PC-9 (cell line): ENCODE data around the gene LPAR4. TPM values are rescaled to one million over a fixed set of nuclear protein-coding genes. Genes with fewer than 3 reads are reported as not detected.

Experiments
- Bru-seq: library from RNA; stranded (reverse); fragments of 400-500 nt; gene quantifications from one replicate; lab custom pipeline; 2021; lab: Mats Ljungman, UMichigan
- BruChase-seq, 2 experiments: library from RNA; stranded (reverse); fragments of 400-500 nt; gene quantifications; one replicate each; lab custom pipeline; 2021; lab: Mats Ljungman, UMichigan
- BruUV-seq: library from RNA; stranded (reverse); fragments of 400-500 nt; replicated peaks from 2 replicates; lab custom pipeline; 2021; lab: Mats Ljungman, UMichigan
- CTCF ChIA-PET: fragments of 300-600 bp; sonication (Branson Sonifier 250); formaldehyde crosslinking; loops from one replicate; lab custom pipeline; 2022; ENCODE audit warnings: antibody characterized with exemption; lab: Charles Lee
- POLR2A ChIA-PET: fragments of 300-600 bp; sonication (Branson Sonifier 250); formaldehyde crosslinking; loops from one replicate; lab custom pipeline; 2022; ENCODE audit warnings: antibody characterized with exemption; ENCODE audit not compliant: unreplicated experiment; lab: Charles Lee
- DNase-seq, 2 experiments: peaks; one replicate each; pipeline versions ENCODE4 v3.0.0 to v3.0.0-alpha.2; 2015 to 2022; ENCODE audit warnings: mixed read lengths in 1 of 2
- H2AFZ ChIP-seq: fragments of 200-600 bp; sonication (generic); 2 replicates; pipeline ENCODE4 v1.8.1; 2017; ENCODE audit warnings: antibody characterized with exemption
- H3F3A ChIP-seq: fragments of 200-600 bp; sonication (generic); 2 replicates; pipeline ENCODE4 v1.8.1; 2017; ENCODE audit warnings: antibody characterized with exemption, mild to moderate bottlenecking, low read depth; ENCODE audit not compliant: insufficient read depth
- H3K27ac ChIP-seq: fragments of 200-600 bp; sonication (generic); 2 replicates; pipeline ENCODE4 v1.6.1; 2016; ENCODE audit warnings: mixed run types
- H3K27me3 ChIP-seq: fragments of 200-600 bp; sonication (generic); 2 replicates; pipeline ENCODE4 v1.6.1; 2016; ENCODE audit warnings: low read depth, mixed run types; ENCODE audit not compliant: insufficient read depth
- H3K36me3 ChIP-seq: fragments of 200-600 bp; sonication (generic); 2 replicates; pipeline ENCODE4 v1.6.1; 2016; ENCODE audit warnings: low read depth, mixed run types
- H3K4me1 ChIP-seq: fragments of 200-600 bp; sonication (generic); replicated peaks from 2 replicates; pipeline ENCODE4 v1.6.1; 2016; ENCODE audit warnings: mixed run types; ENCODE audit not compliant: insufficient read depth
- H3K4me2 ChIP-seq: fragments of 200-600 bp; sonication (generic); 2 replicates; pipeline ENCODE4 v1.6.1; 2017; ENCODE audit warnings: mixed run types
- H3K4me3 ChIP-seq: fragments of 200-600 bp; sonication (generic); 2 replicates; pipeline ENCODE4 v1.6.1; 2016; ENCODE audit warnings: mixed run types
- H3K79me2 ChIP-seq: fragments of 200-600 bp; sonication (generic); 2 replicates; pipeline ENCODE4 v1.6.1; 2017; ENCODE audit warnings: low read depth, mixed run types
- H3K9me2 ChIP-seq: fragments of 200-600 bp; sonication (generic); 2 replicates; pipeline ENCODE4 v1.8.1; 2017; ENCODE audit warnings: mild to moderate bottlenecking; ENCODE audit not compliant: insufficient read depth
- H3K9me3 ChIP-seq: fragments of 200-600 bp; sonication (generic); 2 replicates; pipeline ENCODE4 v1.8.1; 2016; ENCODE audit warnings: low read depth; ENCODE audit not compliant: insufficient read depth
- H4K20me1 ChIP-seq: fragments of 200-600 bp; sonication (generic); 2 replicates; pipeline ENCODE4 v1.8.1; 2017; ENCODE audit not compliant: insufficient read depth
- CTCF ChIP-seq: fragments of 200-600 bp; sonication (generic); conservative IDR thresholded peaks from 2 replicates; pipeline ENCODE4 v1.6.1; 2017; ENCODE audit warnings: mixed run types, antibody characterized with exemption, mild to moderate bottlenecking, moderate library complexity
- EZH2 ChIP-seq: fragments of 200-600 bp; sonication (generic); IDR thresholded peaks from 2 replicates; pipeline ENCODE4 v1.8.0; 2017; ENCODE audit warnings: antibody characterized with exemption, low read depth
- intact Hi-C: fragments of 100-400 bp; cut with micrococcal nuclease; formaldehyde crosslinking; loops from one replicate; pipeline ENCODE4 v1.10.0; 2022; ENCODE audit not compliant: unreplicated experiment
- long read RNA-seq: library from polyadenylated mRNA; stranded (forward); transcript quantifications from one replicate; pipeline ENCODE4 v2.0.0, GENCODE V29; 2022
- total RNA-seq: library from RNA; stranded (reverse); gene quantifications from 2 replicates; pipeline ENCODE4 v1.2.3, GENCODE V29; 2021

The LPAR4 gene
- total RNA-seq (not detected in 2 replicates), Bru-seq, nascent RNA (not detected), BruChase-seq, experiment 1, labeled RNA remaining after a 2-hour chase (not detected), BruChase-seq, experiment 2, labeled RNA remaining after a 6-hour chase (percentile 8 among the genes with signal in this experiment)
- long read RNA-seq = 0 reads

GRCh38 chrX:78747489-78747888 lies at the start of gene LPAR4:
LPAR4 (plus strand) TSS chrX:78747720; CDS start chrX:78754870, 7,150 bp downstream.
- no peaks in the 10 kb centered on the region for H3K9me3 ChIP-seq
- no peaks in the 10 kb centered on the region for H3K4me1 ChIP-seq
- no TSS peak for BruUV-seq
- no peaks in the 10 kb centered on the region for H3K36me3 ChIP-seq
- H3K27me3 ChIP-seq = no peaks in the 10 kb centered on the region
- no peak within 1 kb of the TSS for H2AFZ ChIP-seq
- H3F3A ChIP-seq = no peaks in the 10 kb centered on the region
- H4K20me1 ChIP-seq = no peaks in the 10 kb centered on the region
- H3K79me2 ChIP-seq = no peaks in the 10 kb centered on the region
- CTCF ChIA-PET = no interaction called here
- H3K4me2 ChIP-seq = no peak within 1 kb of the TSS
- intact Hi-C loops = no loop called here
- no peaks in the 10 kb centered on the region for H3K9me2 ChIP-seq
- H3K4me3 ChIP-seq = no peak within 1 kb of the TSS
- POLR2A ChIA-PET = interaction anchor here (0.7 kb wide), 1 partner anchor 23 kb away, joined by 3 read pairs; no protein-coding TSS in a partner anchor
- TF ChIP-seq CTCF = no peak
- no peak for TF ChIP-seq EZH2
- DNase-seq = no peak
- H3K27ac ChIP-seq = no peak within 1 kb of the TSS

GRCh38 chrX:78706071-78706470 lies 41.4 kb upstream of the LPAR4 start:
- Histone ChIP-seq H3K4me3 (no peak overlapping the region), H3K9me2 (no peaks in the 10 kb centered on the region), H2AFZ (no peak overlapping the region), H4K20me1 (no peaks in the 10 kb centered on the region), H3K79me2 (no peaks in the 10 kb centered on the region), H3K4me1 (no peaks in the 10 kb centered on the region), H3F3A (no peaks in the 10 kb centered on the region), H3K4me2 (no peak overlapping the region), H3K27ac (no peak overlapping the region), H3K27me3 (no peaks in the 10 kb centered on the region), H3K9me3 (no peaks in the 10 kb centered on the region), H3K36me3 (no peaks in the 10 kb centered on the region)
- POLR2A ChIA-PET = no interaction called here
- BruUV-seq = no TSS peak
- TF ChIP-seq EZH2 (no peak), CTCF (no peak)
- intact Hi-C loops = loop anchor here (5.0 kb wide), 1 partner anchor 149 kb away; no protein-coding TSS in a partner anchor
- no peak for DNase-seq
- CTCF ChIA-PET = no interaction called here

- no peak overlapping the region for H3K4me2 ChIP-seq
- no peaks in the 10 kb centered on the region for H3K27me3 ChIP-seq
- ChIA-PET CTCF (interaction anchor here (0.6 kb wide), 1 partner anchor 1181 kb away, joined by 3 read pairs; no protein-coding TSS in a partner anchor), POLR2A (interaction anchor here (0.7 kb wide), 1 partner anchor 56 kb away, joined by 7 read pairs; no protein-coding TSS in a partner anchor)
- no peak for DNase-seq
- no peaks in the 10 kb centered on the region for H3K36me3 ChIP-seq
- intact Hi-C loops = loop anchor here (5.0 kb wide), 1 partner anchor 151 kb away; no protein-coding TSS in a partner anchor
- H3K27ac ChIP-seq = no peak overlapping the region
- H4K20me1 ChIP-seq = no peaks in the 10 kb centered on the region
- no TSS peak for BruUV-seq
- no peaks in the 10 kb centered on the region for H3K4me1 ChIP-seq
- no peak overlapping the region for H3K4me3 ChIP-seq
- no peak; the same call in 1 of the 2 replicates for TF ChIP-seq CTCF
- TF ChIP-seq EZH2 = no peak
- no peaks in the 10 kb centered on the region for H3F3A ChIP-seq
- no peaks in the 10 kb centered on the region for H3K79me2 ChIP-seq
- no peak overlapping the region for H2AFZ ChIP-seq
- no peaks in the 10 kb centered on the region for H3K9me2 ChIP-seq
- H3K9me3 ChIP-seq = no peaks in the 10 kb centered on the region
Observed at GRCh38 chrX:78708262-78708661, 39.3 kb upstream of the LPAR4 start.
